Measurements from ENCODE around the gene NCAPD3. TPM values are rescaled to one million over a fixed set of nuclear protein-coding genes. Genes with fewer than 3 reads are reported as not detected.

The NCAPD3 gene
- total RNA-seq, 3 donors from 2014 or later (not counting 1 experiment from before 2014, with no cell fraction given): 27.6 to 33.6 (median 31.2) TPM

GRCh38 chr11:134171951-134172350 lies 51.8 kb downstream of the NCAPD3 start:
- intact Hi-C loops (cut with micrococcal nuclease): no loop called here
- no peak overlapping the region for H3K4me3 ChIP-seq (ENCODE audit: low read length)
- Mint-ChIP-seq H3K27ac (no peak overlapping the region), H3K4me3 (no peak overlapping the region), H3K36me3 (peaks cover 24% of the 10 kb centered on the region), H3K27me3 (ENCODE audit: low read depth in 2 of 2) (no peaks in the 10 kb centered on the region), H3K4me1 (no peaks in the 10 kb centered on the region), H3K9me3 (no peaks in the 10 kb centered on the region)
- H3K4me1 ChIP-seq (ENCODE audit: control insufficient read depth, insufficient read depth, low read length): no peaks in the 10 kb centered on the region
- peaks cover 52% of the 10 kb centered on the region for H3K36me3 ChIP-seq (ENCODE audit: control insufficient read depth, insufficient read depth, low read length)
- TF ChIP-seq, protein P1, sequence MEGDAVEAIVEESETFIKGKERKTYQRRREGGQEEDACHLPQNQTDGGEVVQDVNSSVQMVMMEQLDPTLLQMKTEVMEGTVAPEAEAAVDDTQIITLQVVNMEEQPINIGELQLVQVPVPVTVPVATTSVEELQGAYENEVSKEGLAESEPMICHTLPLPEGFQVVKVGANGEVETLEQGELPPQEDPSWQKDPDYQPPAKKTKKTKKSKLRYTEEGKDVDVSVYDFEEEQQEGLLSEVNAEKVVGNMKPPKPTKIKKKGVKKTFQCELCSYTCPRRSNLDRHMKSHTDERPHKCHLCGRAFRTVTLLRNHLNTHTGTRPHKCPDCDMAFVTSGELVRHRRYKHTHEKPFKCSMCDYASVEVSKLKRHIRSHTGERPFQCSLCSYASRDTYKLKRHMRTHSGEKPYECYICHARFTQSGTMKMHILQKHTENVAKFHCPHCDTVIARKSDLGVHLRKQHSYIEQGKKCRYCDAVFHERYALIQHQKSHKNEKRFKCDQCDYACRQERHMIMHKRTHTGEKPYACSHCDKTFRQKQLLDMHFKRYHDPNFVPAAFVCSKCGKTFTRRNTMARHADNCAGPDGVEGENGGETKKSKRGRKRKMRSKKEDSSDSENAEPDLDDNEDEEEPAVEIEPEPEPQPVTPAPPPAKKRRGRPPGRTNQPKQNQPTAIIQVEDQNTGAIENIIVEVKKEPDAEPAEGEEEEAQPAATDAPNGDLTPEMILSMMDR (IDR thresholded peaks at IDR 0.05): no peak
- DNase-seq (no peak), ATAC-seq (no peak)
- no peaks in the 10 kb centered on the region for H3K27me3 ChIP-seq (ENCODE audit: control insufficient read depth, insufficient read depth, low read length)
- H3K9me3 ChIP-seq (ENCODE audit: control insufficient read depth, insufficient read depth, low read length): no peaks in the 10 kb centered on the region
- WGBS (ENCODE audit: insufficient coverage): 98% methylated on average over 10 of the region's 10 CpGs
- no peak overlapping the region for H3K27ac ChIP-seq (ENCODE audit: low read length)

DNA sequence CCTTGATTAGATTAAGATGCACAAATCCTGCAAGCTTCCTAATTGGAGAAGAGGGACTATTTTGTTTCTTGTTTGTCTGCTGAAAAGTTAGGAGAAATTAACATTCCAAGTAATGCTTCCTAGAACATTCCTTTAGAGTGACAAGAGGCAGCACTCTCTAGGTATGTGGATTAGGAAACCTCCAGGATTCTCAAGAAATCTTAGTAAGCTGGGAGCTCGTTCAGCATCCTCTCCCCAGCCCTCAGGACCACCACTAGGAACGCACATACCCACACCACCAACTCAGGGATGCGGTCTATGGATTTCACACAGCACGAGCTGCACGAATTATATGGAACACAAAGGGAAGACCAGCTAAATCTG lies 52.9 kb downstream of the NCAPD3 start:
- Histone ChIP-seq H3K27ac (ENCODE audit: low read length) (no peak overlapping the region), H3K4me1 (ENCODE audit: control insufficient read depth, insufficient read depth, low read length) (no peaks in the 10 kb centered on the region), H3K9me3 (ENCODE audit: control insufficient read depth, insufficient read depth, low read length) (no peaks in the 10 kb centered on the region), H3K27me3 (ENCODE audit: control insufficient read depth, insufficient read depth, low read length) (no peaks in the 10 kb centered on the region), H3K36me3 (ENCODE audit: control insufficient read depth, insufficient read depth, low read length) (peaks cover 44% of the 10 kb centered on the region), H3K4me3 (ENCODE audit: low read length) (no peak overlapping the region)
- ATAC-seq (no peak), DNase-seq (no peak)
- Mint-ChIP-seq H3K9me3 (no peaks in the 10 kb centered on the region), H3K4me3 (no peak overlapping the region), H3K27ac (no peak overlapping the region), H3K36me3 (peaks cover 15% of the 10 kb centered on the region), H3K27me3 (ENCODE audit: low read depth in 2 of 2) (no peaks in the 10 kb centered on the region), H3K4me1 (no peaks in the 10 kb centered on the region)
- WGBS (ENCODE audit: insufficient coverage): 98% methylated on average over 5 of the region's 5 CpGs
- TF ChIP-seq, protein P1 (IDR thresholded peaks at IDR 0.05): no peak
- intact Hi-C loops (cut with micrococcal nuclease): no loop called here

DNA sequence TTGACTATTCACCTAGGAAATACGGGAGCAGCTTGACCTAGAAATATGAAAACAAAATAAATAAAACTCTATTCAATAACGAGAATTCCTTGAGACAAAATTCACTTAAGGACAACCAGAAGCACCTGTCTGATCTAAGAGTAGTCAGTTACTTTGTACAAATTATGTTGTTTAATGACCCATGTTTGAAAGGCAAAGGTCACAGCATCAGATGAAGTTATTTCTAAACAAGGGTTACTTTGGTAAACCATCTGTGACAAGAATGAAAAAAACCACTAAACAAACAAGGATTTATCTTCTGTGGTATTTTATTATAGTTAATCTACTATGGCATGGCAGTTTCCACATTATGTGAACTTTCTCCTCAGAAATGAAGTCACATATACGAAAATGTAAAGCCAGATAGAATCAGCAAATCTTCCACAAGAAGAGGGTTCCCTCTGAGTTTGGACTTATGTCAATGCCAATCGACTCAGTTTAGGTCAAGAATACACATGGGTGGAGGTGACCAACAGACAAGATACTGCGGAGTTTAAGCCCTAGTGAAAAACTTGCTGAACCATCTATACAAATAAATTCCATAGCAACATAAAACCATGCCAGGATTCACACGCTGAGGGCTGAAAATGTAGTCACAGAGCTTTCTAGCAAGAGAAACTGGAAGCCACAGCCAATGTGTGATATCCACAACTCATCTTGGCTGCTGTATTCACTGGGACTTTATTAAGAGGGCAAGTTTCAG lies 53.4 kb downstream of the NCAPD3 start:
- no peaks in the 10 kb centered on the region for H3K4me1 Mint-ChIP-seq
- no peak overlapping the region for H3K27ac ChIP-seq (ENCODE audit: low read length)
- ATAC-seq (no peak), DNase-seq (no peak)
- peaks cover 12% of the 10 kb centered on the region for H3K36me3 Mint-ChIP-seq
- no peak overlapping the region for H3K27ac Mint-ChIP-seq
- no peaks in the 10 kb centered on the region for H3K9me3 ChIP-seq (ENCODE audit: control insufficient read depth, insufficient read depth, low read length)
- intact Hi-C loops (cut with micrococcal nuclease): no loop called here
- H3K9me3 Mint-ChIP-seq: no peaks in the 10 kb centered on the region
- H3K27me3 ChIP-seq (ENCODE audit: control insufficient read depth, insufficient read depth, low read length): no peaks in the 10 kb centered on the region
- WGBS (ENCODE audit: insufficient coverage): 96% methylated on average over 5 of the region's 6 CpGs
- TF ChIP-seq, protein P1 (IDR thresholded peaks at IDR 0.05): no peak
- no peaks in the 10 kb centered on the region for H3K4me1 ChIP-seq (ENCODE audit: control insufficient read depth, insufficient read depth, low read length)
- H3K27me3 Mint-ChIP-seq (ENCODE audit: low read depth in 2 of 2): no peaks in the 10 kb centered on the region
- H3K4me3 Mint-ChIP-seq: no peak overlapping the region
- H3K36me3 ChIP-seq (ENCODE audit: control insufficient read depth, insufficient read depth, low read length): peaks cover 42% of the 10 kb centered on the region
- H3K4me3 ChIP-seq (ENCODE audit: low read length): no peak overlapping the region
